ENCODE measurements around the gene RGP1.

RGP1 gene

DNA sequence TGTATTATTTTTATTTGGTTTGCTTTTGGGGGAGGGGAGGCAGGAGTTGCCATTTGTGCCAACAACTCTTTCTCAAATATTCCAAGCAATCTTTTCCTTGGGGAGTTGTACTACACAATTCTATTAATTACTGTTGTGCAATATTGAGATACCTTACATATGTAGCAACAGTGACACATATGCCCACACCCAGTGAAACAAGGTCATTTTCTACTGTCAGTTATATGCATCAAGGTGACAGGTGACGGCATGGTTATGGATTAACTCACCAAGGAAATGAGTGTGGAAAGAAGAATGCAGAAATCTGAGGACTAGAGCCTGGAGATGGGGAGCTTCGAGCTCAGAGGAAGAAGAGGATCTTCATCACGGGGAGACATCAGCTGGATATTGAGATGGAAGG, 22.9 kb downstream of the RGP1 start:
- DNase-seq (ENCODE audit: low spot score): no peak

DNA sequence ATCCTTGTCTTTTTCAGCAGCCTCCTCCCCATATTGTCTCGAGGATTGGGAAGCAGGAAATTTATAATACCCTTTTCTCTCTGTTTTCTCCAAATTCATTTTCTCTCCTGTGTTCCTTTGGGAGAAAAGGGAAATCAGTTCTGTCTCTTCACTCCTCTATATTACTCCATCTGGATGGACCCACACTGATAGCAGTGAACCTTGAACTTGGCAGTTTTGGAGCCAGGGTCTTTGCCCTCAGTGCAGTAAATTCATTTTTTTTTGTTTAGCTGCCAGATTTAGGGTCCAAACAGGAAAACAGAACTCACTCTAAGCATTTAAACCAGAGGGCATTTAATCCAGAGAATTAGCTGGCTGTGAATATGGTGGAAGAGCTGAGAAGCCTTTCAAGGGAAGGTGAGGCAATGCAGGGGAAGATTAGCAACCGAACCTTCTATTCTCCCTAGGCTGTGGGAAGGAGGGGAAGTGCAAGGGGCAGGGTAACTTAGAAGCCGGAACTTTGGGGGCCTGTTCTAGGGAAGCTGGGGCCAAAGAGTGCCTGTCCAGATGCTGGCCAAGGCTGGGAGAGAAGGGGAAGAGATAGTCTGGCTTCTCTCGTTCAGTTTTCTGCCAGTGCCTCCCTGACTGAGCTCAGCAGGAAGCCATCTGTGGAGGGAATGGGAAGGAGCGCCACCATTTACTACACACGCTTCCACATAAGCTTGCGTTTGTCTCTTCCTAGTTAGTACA, 26.0 kb downstream of the RGP1 start:
- DNase-seq (ENCODE audit: low spot score): no peak

DNA sequence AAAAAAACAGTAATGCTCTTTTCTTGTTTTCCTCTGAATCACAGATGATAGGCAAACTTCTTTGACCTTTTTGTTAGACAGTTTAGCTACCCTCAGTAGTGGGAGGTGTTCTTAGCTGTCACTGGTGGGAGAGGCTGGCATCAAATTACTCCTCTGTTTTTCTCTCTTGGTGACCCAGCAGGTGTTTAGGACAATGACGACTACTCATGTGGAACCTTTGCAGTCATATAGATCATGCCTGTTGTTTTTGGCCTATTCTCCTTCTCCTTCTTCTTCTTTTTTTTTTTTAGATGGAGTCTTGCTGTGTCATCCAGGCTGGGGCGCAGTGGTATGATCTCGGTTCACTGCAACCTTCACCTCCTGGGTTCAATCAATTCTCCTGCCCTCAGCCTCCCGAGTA, 26.9 kb downstream of the RGP1 start:
- no peak for DNase-seq (ENCODE audit: low spot score)

DNA sequence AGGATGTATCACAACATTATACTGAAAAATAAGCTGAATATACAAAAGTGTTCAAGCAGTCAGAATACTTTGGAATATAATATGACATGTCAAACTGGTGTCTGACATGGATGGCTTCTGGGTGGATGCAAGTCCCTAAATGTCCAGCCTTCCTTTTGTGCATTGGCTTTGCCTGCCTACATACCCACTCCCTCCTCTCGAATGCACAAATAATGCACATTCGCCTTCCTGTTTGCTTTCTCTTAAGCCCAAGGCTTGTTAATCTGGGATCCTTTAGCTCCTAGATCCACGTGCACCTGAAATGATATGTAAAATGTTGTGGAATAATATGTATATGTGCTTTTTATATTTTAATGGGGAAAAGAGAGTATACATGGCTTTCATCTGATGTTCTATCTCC, 29.4 kb downstream of the RGP1 start:
- DNase-seq (ENCODE audit: low spot score): no peak

DNA sequence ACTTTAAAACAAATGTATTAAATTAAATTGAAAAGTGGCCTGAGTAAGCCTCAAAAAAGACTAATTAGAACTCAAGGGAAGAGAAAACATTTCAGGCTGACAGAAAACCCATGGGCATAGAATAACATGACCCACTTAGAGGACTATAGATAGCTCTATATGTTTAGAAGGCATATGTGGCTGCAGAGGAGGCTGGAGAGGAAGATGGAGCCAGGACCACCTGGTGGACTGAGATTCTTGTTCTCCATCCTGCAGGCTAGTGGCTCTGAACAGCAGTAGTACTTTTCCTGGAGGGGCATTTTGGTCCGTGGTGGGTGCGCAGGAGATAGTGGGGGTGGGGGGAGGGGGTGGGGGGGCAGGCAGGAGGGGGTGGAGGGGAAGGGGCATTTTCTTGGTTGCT, 32.0 kb downstream of the RGP1 start:
- no peak for DNase-seq (ENCODE audit: low spot score)

DNA sequence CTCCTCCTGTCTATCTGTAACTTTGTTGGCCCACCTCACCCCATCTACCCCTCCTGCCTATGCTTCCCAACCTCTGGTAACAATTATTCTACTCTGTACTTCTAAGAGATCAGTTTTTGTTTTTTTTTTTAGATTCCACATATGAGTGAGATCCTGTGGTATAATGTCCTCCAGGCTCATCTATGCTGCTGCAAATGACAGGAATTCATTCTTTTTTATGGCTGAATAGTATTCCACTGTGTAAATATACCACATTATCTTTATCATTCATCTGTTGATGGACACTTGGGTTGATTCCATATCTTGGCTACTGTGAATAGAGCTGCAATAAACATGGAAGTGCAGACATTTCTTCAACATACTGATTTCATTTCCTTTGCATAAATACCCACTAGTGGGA, 34.3 kb downstream of the RGP1 start:
- no peak for DNase-seq (ENCODE audit: low spot score)

DNA sequence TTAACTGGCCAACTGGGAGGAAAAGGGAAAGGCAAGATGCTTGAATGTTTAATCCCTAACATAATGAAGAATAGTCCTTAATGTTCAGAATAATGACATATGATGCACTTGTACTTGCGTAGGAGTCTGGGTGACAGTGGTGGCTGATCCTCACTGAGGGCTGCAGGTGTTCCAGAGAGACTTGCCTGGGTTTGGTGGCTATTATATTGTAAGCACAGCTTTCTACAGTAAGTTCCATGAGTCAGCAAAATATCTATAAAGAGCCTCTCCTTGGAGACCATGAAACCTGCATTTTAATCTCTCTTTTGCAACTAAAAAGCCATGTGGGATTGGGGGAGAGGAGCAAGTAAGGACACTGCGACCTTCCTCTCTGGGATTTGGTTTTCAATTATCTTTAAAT, 40.5 kb downstream of the RGP1 start:
- DNase-seq (ENCODE audit: low spot score): no peak

DNA sequence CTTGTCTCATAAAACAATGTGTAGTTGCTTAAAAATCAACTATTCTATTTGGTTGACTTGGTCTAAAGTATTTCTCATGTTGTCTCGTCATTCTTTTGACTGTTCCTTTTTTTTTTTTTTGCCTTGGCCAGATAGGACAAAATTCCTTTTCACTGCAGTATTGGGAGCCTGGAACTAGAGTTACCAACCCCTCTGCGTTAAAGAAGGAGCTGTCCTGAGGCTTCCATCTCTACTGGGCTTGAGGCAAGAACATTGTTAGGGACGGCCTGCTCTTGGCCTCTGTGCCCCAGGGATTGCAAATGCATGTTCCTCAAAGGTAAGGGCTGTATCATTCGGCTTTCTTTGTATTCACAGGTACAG, 40.9 kb downstream of the RGP1 start:
- DNase-seq (ENCODE audit: low spot score): no peak

DNA sequence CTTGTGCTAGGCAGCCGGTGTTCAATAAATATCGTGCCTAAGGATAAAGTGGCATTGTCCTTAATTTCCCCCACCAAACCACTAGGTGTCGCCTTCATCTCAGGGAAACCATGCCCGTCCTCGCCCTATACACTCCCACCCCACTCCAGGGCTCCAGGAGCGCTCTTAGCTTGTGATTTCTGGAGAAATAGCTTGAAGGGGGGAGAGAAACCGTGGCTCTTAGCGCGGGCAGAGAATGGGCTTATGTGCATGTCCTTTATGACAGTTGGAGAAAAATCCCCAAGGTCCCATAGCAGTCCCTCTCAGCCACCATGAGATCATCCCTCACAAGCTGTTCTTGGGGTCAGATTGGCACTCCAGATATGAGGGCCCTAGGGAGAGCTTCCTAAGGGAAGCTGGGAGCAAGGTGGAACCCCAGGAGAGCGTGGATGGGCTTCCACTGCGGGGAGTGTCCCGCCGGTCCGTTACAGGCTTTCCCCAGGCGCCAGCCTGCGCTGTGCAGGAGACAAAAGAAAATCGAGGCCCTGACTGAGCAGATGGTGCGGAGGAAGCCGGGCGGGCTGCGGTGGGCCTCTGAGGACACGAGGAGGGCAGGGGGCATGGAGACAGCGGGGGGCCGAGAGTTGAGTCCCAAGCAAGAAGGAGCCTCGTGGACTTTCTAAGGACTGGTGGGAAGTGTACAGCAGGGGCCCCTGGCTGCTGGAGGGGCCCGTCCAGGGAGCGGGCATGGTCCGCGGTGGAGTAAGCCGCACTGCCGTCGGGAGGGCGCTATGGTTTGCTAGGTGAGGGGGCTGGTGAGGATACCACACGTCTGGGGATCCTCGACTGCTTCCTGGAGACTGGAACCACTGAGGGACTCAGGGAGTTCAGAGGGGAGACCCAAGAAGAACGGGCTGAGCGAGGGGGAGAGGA, 41.6 kb downstream of the RGP1 start:
- peak; percentile 87 for DNase-seq (ENCODE audit: low spot score)

DNA sequence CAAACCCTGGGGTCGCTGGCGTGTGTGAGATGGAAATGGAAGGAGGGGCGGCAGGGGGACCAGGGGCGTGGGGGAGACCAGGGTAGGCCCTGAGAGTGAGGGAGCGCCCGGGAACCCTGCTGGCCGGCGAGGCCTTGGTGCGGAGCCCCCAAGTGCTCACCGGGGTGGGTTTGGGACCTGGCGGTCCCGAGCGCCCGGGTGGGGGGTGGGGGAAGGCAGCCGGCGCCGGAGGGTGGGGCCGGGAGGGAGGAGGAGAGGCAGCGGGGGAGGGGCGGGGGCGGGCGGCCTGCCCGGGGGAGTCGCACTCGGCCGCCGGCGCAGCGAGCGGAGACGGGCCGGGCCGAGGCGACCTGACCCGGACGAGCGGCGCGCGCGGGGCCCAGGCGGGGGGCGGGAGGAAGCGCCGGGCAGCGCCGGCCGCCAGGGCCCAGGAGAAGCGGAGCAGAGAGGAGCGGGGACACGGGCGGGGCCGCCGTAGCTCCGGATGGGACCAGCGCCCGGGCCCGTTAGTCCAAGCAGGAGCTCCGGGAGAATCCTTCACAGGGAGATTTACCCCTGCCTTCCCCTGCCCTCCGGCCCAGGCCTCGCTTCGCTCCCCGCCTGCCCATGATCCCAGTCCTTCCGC, 42.3 kb downstream of the RGP1 start, which contains the start of gene NPR2:
Gene NPR2, plus strand, starts transcription at position 295 of the 625 bp plus-strand sequence. CDS start 818 bp downstream, outside the sequence.
- DNase-seq (ENCODE audit: low spot score): peak; percentile 38

DNA sequence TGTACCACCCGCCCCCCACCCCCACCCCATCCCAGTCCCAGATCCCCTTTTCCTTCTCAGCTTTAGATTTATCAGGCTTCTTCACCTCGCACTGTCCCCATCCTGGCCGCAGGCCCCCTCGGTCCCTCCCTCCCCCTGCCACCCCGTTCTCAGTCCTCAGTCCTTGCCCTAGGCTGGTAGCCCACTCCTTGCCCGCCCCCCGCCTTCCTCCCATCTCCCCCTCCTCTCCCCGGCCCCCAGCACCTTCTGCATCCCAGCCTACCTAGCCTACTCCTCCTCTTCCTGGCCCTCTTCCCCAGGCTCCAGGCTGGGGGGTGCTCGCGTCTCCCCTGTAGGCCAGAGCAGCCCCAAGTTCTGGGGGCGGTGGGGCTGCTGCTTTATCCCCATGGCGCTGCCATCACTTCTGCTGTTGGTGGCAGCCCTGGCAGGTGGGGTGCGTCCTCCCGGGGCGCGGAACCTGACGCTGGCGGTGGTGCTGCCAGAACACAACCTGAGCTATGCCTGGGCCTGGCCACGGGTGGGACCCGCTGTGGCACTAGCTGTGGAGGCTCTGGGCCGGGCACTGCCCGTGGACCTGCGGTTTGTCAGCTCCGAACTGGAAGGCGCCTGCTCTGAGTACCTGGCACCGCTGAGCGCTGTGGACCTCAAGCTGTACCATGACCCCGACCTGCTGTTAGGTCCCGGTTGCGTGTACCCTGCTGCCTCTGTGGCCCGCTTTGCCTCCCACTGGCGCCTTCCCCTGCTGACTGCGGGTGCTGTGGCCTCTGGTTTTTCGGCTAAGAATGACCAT, 43.1 kb downstream of the RGP1 start:
- DNase-seq (ENCODE audit: low spot score): no peak

DNA sequence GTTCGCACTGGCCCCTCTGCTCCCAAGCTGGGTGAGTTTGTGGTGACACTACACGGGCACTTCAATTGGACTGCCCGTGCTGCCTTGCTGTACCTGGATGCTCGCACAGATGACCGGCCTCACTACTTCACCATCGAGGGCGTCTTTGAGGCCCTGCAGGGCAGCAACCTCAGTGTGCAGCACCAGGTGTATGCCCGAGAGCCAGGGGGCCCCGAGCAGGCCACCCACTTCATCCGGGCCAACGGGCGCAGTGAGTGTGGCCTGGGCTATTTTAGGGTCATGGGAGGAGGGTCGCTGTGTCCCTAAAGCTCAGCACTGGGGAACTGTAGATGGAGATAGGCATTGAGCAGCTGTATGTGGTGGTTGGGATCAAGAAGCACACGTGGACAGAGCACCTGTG, 43.7 kb downstream of the RGP1 start:
- DNase-seq (ENCODE audit: low spot score): no peak

DNA sequence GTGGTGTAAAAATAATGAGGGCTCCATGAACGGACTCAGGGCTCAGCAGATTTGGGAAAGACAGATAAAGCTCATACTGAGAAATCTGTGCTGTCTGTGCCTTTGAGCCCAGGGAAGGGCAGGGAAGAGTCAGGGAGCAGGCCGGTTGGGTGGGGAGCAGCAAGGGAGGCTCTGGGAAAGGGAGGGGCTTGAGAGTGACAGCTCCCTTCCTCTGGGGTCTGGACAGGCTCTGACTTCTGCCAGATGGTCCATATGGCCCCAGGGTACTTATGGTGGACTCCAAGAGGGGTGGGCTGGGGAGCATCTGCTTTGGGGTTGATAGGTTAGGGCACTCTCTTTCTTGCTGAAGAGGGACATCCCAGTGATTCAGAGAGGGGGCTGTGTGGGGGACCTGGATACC, 44.4 kb downstream of the RGP1 start:
- DNase-seq (ENCODE audit: low spot score): no peak

DNA sequence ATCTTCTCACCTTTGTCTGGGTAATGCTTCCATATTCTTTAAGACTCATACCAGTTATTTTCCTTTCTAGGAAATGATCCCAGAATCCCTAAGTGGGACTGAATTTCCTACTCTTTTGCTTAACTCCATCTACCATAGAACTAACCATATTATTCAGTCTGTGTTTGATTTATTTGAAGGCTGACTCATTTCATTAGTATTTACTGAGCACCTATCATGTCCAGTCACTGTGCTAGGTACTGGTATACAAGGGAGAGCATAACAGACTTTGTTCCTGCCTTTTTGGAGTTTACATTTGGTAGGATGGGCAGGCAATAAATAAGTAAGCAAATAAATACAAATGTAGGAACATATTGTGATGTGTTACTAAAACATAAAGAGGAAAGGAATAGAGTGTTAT, 46.6 kb downstream of the RGP1 start:
- no peak for DNase-seq (ENCODE audit: low spot score)

DNA sequence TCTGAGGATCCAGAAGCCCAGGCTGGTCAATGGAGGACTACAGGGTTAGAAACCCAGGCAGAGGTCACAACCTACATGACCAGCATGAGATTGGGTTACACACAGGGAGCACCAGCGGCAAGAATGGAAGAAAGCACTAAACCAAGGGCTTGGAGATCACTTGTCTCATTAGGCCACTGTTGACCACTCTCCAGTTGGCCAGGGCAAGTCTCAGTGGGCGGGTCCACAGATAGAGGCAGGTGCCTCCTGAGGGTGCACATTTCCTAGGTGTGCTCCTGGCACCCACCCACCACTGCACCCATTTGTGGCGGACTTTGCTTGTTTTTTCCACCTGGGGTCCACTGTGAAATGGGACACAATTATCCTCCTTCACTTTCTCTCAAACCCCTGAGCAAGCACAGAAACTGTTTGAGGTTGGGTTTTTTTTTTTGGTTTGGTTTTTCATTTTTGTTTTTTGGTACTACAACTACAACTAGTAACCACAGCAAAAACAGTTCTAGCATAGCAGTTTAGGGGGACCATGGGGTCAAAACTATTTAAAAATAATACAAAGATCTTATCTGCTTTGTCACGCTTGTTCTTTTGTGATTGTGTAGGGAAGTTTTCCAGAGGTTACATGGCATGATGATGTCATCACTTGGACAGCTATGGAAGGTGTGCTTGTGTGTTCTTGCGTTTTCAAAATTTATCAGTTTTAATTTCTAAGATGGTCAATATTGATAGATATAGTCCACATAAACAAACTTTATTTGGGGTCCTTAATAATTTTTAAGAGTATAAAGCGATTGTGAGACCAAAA, 48.4 kb downstream of the RGP1 start:
- DNase-seq (ENCODE audit: low spot score): no peak

DNA sequence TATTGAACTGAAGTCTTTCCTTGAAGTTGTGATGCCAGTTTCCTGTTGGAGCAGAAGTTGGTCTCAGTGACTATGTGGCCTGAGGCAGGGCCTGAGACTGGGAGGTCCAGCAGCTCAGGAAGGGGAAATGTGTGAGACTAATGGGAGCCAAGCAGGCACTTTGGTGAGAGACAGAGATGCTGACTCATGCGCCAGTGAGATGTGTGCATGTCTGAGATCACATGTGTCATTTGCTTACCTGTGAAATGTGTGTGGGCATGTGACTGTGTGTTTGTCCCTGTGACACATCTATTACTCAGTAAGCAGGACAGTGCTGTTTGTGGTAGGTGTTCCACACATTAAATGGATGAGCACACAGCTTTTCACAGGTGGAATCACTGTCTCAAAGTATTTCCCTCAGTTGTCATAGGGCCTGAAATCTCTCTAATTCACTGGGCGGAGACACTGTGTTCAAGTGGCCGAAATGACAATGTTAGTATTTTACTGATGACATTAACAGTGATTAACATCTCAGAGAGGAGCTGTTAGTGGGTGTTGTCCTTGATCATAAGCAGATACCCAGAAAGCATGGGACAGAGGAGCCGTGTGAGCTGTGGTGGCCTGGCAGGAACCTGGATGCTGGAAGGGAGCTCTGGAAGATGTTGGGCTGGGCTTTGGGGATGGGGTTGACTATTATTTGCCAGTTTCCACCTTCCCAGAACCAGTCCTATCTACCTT, 49.7 kb downstream of the RGP1 start:
- no peak for DNase-seq (ENCODE audit: low spot score)

DNA sequence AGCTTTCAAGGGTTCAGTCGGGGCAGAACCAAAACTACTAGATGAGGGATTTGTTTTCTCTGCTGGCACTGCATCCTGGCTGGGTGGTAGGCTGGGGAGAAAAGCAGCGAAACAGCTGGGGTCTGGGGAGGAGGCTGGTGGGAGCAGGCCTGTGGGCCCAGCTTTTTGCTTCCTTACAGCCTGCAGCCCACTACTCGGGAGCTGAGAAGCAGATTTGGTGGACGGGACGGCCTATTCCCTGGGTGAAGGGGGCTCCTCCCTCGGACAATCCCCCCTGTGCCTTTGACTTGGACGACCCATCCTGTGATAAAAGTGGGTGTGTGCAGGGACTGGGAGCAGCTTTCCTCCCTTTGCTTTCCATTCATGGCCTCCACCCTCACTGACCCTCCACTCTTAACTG, 51.4 kb downstream of the RGP1 start:
- DNase-seq (ENCODE audit: low spot score): no peak

DNA sequence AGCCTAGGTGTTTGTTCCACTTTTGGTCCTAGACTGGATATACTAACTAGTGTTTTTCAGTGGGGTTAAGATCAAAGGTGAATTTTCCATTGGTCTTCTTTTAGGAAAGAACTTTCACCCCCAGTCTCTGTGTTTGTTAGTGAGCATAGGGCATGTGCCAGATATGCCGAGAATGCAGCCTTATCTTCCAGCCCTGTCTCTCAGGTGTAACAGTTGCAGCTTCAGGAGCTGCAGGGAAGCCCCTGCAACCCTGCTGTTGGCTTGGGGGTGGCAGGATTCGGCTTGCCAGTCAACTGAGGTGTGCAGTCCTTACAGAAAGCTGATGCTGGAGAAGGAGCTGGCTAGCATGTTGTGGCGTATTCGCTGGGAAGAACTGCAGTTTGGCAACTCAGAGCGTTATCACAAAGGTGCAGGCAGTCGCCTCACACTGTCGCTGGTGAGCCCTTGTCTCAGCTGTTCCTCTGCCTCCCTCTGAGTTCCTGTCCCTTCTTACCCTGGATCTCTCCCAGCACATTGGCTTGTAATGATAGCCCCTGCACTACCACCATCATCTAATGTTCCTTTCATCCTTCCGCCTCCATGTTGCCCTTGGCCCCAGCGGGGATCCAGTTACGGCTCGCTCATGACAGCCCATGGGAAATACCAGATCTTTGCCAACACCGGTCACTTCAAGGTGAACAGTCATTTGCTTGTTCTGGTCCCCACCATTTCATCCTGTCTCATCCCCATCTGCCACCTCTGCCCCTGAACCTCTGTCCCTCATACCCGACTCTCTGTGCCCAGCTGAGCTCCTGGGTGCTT, 52.4 kb downstream of the RGP1 start:
- DNase-seq (ENCODE audit: low spot score): peak; percentile 31

DNA sequence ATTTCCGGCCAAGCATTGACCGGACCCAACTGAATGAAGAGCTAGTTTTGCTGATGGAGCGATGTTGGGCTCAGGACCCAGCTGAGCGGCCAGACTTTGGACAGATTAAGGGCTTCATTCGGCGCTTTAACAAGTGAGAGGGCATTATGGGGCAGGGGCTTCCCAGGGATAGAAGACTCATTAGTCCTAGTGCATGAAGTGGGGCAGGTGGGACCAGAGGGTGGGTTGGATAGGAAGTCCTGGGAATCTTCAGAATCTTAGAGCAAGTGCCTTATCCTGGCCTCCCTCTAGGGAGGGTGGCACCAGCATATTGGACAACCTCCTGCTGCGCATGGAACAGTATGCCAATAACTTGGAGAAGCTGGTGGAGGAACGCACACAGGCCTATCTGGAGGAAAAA, 57.0 kb downstream of the RGP1 start:
- no peak for DNase-seq (ENCODE audit: low spot score)
